ENCODE data around the gene MICAL2.

- TF ChIP-seq CREB1 (IDR thresholded peaks at IDR 0.05; ENCODE audit: low read depth) (no peak), TEAD4 (IDR thresholded peaks at IDR 0.05) (no peak), TCF12 (IDR thresholded peaks at IDR 0.05; ENCODE audit: low read depth) (no peak), USF1 (IDR thresholded peaks at IDR 0.05) (no peak), REST (IDR thresholded peaks at IDR 0.05; ENCODE audit: low read depth) (no peak)
Measured at GRCh38 chr11:12134236-12134585, 23.8 kb downstream of the MICAL2 start.

Measured in Ishikawa (cell line).